ENCODE data around the gene KCNQ4.

DNA sequence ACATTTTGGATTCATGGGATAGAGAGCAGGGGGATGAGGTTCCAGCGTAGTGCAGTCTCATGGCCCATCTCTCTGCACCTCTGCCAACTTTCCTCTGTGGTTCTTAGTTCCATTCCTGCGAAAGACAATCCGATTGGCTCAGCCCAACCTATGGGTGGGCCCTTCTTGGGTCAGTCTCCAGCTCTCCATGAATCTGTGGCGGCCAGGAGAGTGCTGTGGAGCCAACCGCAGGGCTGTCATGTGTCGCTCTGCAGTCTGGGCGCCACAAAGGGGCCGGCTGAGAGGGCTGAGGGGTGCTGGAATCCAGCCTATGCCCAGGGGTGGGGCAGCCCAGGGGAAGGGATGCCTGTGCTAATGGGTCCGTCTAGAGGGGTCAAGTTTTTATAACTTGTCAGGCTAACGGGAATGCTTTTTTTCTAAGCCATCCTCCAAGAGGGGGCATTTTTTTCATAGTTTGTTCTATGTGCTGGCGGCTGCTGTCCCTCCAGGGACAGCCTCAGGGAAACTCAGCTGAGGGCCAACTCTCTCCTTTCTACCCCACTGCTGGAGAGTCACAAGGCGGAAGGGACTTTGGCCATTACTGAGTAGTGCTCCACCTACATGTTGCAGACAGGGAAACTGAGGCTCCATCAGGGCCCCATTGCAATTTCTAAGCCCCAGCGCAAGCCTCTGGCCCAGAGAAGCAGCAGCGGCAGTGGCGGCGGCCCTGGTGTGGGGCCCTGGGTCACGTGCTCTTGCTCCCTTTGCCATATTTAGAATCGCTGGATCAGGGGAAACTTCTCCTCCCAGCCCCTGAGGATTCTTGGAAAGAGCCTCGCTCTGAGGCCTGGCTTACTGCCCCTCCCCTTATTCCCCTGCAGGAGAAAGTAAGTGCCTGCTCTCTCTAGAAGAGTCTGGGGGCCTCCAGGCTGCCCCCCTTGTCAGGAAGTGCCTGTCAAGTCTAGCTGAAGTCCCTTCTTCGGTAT lies 23.4 kb downstream of the KCNQ4 start:
- TF ChIP-seq, protein P1, sequence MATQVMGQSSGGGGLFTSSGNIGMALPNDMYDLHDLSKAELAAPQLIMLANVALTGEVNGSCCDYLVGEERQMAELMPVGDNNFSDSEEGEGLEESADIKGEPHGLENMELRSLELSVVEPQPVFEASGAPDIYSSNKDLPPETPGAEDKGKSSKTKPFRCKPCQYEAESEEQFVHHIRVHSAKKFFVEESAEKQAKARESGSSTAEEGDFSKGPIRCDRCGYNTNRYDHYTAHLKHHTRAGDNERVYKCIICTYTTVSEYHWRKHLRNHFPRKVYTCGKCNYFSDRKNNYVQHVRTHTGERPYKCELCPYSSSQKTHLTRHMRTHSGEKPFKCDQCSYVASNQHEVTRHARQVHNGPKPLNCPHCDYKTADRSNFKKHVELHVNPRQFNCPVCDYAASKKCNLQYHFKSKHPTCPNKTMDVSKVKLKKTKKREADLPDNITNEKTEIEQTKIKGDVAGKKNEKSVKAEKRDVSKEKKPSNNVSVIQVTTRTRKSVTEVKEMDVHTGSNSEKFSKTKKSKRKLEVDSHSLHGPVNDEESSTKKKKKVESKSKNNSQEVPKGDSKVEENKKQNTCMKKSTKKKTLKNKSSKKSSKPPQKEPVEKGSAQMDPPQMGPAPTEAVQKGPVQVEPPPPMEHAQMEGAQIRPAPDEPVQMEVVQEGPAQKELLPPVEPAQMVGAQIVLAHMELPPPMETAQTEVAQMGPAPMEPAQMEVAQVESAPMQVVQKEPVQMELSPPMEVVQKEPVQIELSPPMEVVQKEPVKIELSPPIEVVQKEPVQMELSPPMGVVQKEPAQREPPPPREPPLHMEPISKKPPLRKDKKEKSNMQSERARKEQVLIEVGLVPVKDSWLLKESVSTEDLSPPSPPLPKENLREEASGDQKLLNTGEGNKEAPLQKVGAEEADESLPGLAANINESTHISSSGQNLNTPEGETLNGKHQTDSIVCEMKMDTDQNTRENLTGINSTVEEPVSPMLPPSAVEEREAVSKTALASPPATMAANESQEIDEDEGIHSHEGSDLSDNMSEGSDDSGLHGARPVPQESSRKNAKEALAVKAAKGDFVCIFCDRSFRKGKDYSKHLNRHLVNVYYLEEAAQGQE (IDR thresholded peaks at IDR 0.05; ENCODE audit: borderline replicate concordance in 1 of 2, low read depth in 1 of 2, low read length in 2 of 2) = no peak
- no peak for TF ChIP-seq NFKBIZ (CRISPR knock-in tag; IDR thresholded peaks at IDR 0.05)
- TF ChIP-seq, protein P2, sequence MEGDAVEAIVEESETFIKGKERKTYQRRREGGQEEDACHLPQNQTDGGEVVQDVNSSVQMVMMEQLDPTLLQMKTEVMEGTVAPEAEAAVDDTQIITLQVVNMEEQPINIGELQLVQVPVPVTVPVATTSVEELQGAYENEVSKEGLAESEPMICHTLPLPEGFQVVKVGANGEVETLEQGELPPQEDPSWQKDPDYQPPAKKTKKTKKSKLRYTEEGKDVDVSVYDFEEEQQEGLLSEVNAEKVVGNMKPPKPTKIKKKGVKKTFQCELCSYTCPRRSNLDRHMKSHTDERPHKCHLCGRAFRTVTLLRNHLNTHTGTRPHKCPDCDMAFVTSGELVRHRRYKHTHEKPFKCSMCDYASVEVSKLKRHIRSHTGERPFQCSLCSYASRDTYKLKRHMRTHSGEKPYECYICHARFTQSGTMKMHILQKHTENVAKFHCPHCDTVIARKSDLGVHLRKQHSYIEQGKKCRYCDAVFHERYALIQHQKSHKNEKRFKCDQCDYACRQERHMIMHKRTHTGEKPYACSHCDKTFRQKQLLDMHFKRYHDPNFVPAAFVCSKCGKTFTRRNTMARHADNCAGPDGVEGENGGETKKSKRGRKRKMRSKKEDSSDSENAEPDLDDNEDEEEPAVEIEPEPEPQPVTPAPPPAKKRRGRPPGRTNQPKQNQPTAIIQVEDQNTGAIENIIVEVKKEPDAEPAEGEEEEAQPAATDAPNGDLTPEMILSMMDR (CRISPR knock-in tag; IDR thresholded peaks at IDR 0.05) = no peak
- no peak for TF ChIP-seq POLR2AphosphoS5 (IDR thresholded peaks at IDR 0.05; ENCODE audit: low read depth, low read length)
- TF ChIP-seq ZNF75D (CRISPR knock-in tag; IDR thresholded peaks at IDR 0.05; ENCODE audit: borderline replicate concordance) = no peak
- no peak for TF ChIP-seq CBFB (CRISPR knock-in tag; IDR thresholded peaks at IDR 0.05)
- TF ChIP-seq JUNB (CRISPR knock-in tag; IDR thresholded peaks at IDR 0.05; ENCODE audit: borderline replicate concordance) = no peak
- TF ChIP-seq MAFG (CRISPR knock-in tag; IDR thresholded peaks at IDR 0.05) = no peak
- TF ChIP-seq DPF2 (CRISPR knock-in tag; IDR thresholded peaks at IDR 0.05; ENCODE audit: borderline replicate concordance, low read depth) = no peak
- no peak for TF ChIP-seq TAF1 (CRISPR knock-in tag; IDR thresholded peaks at IDR 0.05)
- no peak for TF ChIP-seq ZNF335 (CRISPR knock-in tag; IDR thresholded peaks at IDR 0.05)
- TF ChIP-seq KLF12 (CRISPR knock-in tag; IDR thresholded peaks at IDR 0.05; ENCODE audit: borderline replicate concordance) = no peak

All from HepG2 (cell line).